Activated T-helper 1 cell treated with anti-CD3 and anti-CD28 coated beads, Interleukin-12 subunit alpha, Interleukin-12 subunit beta, Interleukin-2, Interleukin-4 antibody, amounts not matched to agents 30 ng/mL and 10 ng/mL and 1 ng/mL, durations not matched to agents 14 hours and 24 hours and 36 hours (primary cell): Measurements from ENCODE around the gene DPF1. TPM values are rescaled to one million over a fixed set of nuclear protein-coding genes. Genes with fewer than 3 reads are reported as not detected.

Experiments
- total RNA-seq: library from RNA; stranded (reverse); gene quantifications from 2 replicates; pipeline ENCODE4 v1.2.3, GENCODE V29; 2022

Gene DPF1
- total RNA-seq, 1 donor from 2014 or later = 1.4 TPM

Other genes starting within 250 kb of the DPF1 start
- gene PPP1R14A, start 32.2 kb upstream of the DPF1 start, total RNA-seq = 65.1 and 66.9 TPM in 2 replicates
- 79.6 and 86.8 TPM in 2 replicates for gene SPINT2, start 40.4 kb upstream of the DPF1 start, total RNA-seq
- gene C19orf33, start 80.0 kb upstream of the DPF1 start, total RNA-seq = 0.71 TPM in 1 of 2 replicates, not detected in the other
- gene YIF1B, start 91.7 kb upstream of the DPF1 start, total RNA-seq = 89.8 and 96.0 TPM in 2 replicates
- gene KCNK6, start 95.6 kb upstream of the DPF1 start, total RNA-seq = 21.1 and 22.1 TPM in 2 replicates
- gene CATSPERG, start 111.6 kb upstream of the DPF1 start, total RNA-seq = 3.0 and 4.8 TPM in 2 replicates
- 292 and 298 TPM in 2 replicates for gene PSMD8, start 150.3 kb upstream of the DPF1 start, total RNA-seq
- gene GGN, start 163.8 kb upstream of the DPF1 start, total RNA-seq = 0.17 and 0.39 TPM in 2 replicates
- 2.2 and 2.6 TPM in 2 replicates for gene SPRED3, start 164.5 kb upstream of the DPF1 start, total RNA-seq
- 26.6 and 27.5 TPM in 2 replicates for gene FAM98C, start 178.9 kb upstream of the DPF1 start, total RNA-seq
- 1.5 and 1.8 TPM in 2 replicates for gene RASGRP4, start 202.0 kb upstream of the DPF1 start, total RNA-seq
- 2.6 and 3.8 TPM in 2 replicates for gene RYR1, start 209.5 kb upstream of the DPF1 start, total RNA-seq